OCI-LY1 (cell line): ENCODE measurements around the gene VPS39.

Source experiments
- H2AFZ ChIP-seq: fragments of 200-600 bp; sonication (generic), shearing (Covaris generic); 2 replicates; pipeline ENCODE4 v1.6.0; 2014; ENCODE audit warnings: antibody characterized with exemption, mild to moderate bottlenecking, low read length
- H3F3A ChIP-seq: fragments of 200-600 bp; sonication (generic), shearing (Covaris generic); 2 replicates; pipeline ENCODE4 v1.6.0; 2014; ENCODE audit warnings: mild to moderate bottlenecking, antibody characterized with exemption, low read length, moderate library complexity; ENCODE audit not compliant: insufficient read depth
- H3K27ac ChIP-seq: fragments of 200-600 bp; sonication (generic); 2 replicates; pipeline ENCODE4 v1.5.1; 2014; ENCODE audit warnings: low read length, mixed run types, mild to moderate bottlenecking, low read depth; ENCODE audit not compliant: poor library complexity, severe bottlenecking
- H3K27me3 ChIP-seq: fragments of 200-600 bp; sonication (generic); 2 replicates; pipeline ENCODE4 v1.6.0; 2014; ENCODE audit warnings: antibody characterized with exemption, mild to moderate bottlenecking, low read length, moderate library complexity; ENCODE audit not compliant: insufficient read depth
- H3K36me3 ChIP-seq: fragments of 200-600 bp; sonication (generic); 2 replicates; pipeline ENCODE4 v1.6.1; 2014; ENCODE audit warnings: mild to moderate bottlenecking, antibody characterized with exemption, low read length, moderate library complexity, mixed read lengths; ENCODE audit not compliant: insufficient read depth
- H3K4me1 ChIP-seq: fragments of 200-600 bp; sonication (generic); 2 replicates; pipeline ENCODE4 v1.5.1; 2014; ENCODE audit warnings: mild to moderate bottlenecking, low read length, moderate library complexity; ENCODE audit not compliant: insufficient read depth, severe bottlenecking
- H3K4me2 ChIP-seq: fragments of 200-600 bp; sonication (generic), shearing (Covaris generic); 2 replicates; pipeline ENCODE4 v1.6.1; 2014; ENCODE audit warnings: low read length
- H3K4me3 ChIP-seq: fragments of 200-600 bp; sonication (generic); 2 replicates; pipeline ENCODE4 v1.5.1; 2014; ENCODE audit warnings: low read length, low read depth, mild to moderate bottlenecking, mixed read lengths; ENCODE audit not compliant: poor library complexity, severe bottlenecking
- H3K79me2 ChIP-seq: fragments of 200-600 bp; shearing (Covaris generic); 2 replicates; pipeline ENCODE4 v1.6.1; 2016; ENCODE audit warnings: mixed run types, low read length, mixed read lengths; ENCODE audit not compliant: insufficient read depth
- H3K9ac ChIP-seq: fragments of 200-600 bp; sonication (generic), shearing (Covaris generic); 2 replicates; pipeline ENCODE4 v1.6.1; 2014; ENCODE audit warnings: mild to moderate bottlenecking, low read length, mixed read lengths
- H3K9me2 ChIP-seq: fragments of 200-600 bp; sonication (generic), shearing (Covaris generic); 2 replicates; pipeline ENCODE4 v1.6.1; 2014; ENCODE audit warnings: low read depth, mild to moderate bottlenecking, low read length, mixed read lengths
- H3K9me3 ChIP-seq: fragments of 200-600 bp; shearing (Covaris generic); 2 replicates; pipeline ENCODE4 v1.6.1; 2014; ENCODE audit warnings: low read length, mixed read lengths
- H4K20me1 ChIP-seq: fragments of 200-600 bp; sonication (generic), shearing (Covaris generic); 2 replicates; pipeline ENCODE4 v1.6.0; 2016; ENCODE audit warnings: mild to moderate bottlenecking, low read length; ENCODE audit not compliant: insufficient read depth
- CTCF ChIP-seq: fragments of 200-600 bp; sonication (generic), shearing (Covaris generic); IDR thresholded peaks from 2 replicates; pipeline ENCODE4 v1.5.1; 2017; ENCODE audit warnings: mild to moderate bottlenecking, antibody characterized with exemption, low read length, moderate library complexity, mixed read lengths
- EZH2 ChIP-seq: fragments of 200-600 bp; sonication (generic), shearing (Covaris generic); IDR thresholded peaks from 2 replicates; pipeline ENCODE4 v1.8.0; 2017; ENCODE audit warnings: borderline replicate concordance, mixed run types, mild to moderate bottlenecking, antibody characterized with exemption, low read length, moderate library complexity, mixed read lengths

The VPS39 gene

GRCh38 chr15:42166225-42166940, 41.7 kb downstream of the VPS39 start:
- H3K79me2 ChIP-seq = no peaks in the 10 kb centered on the region
- H3K9ac ChIP-seq = no peak overlapping the region
- peaks cover 97% of the 10 kb centered on the region for H3K36me3 ChIP-seq
- no peaks in the 10 kb centered on the region for H3K9me3 ChIP-seq
- H3K4me3 ChIP-seq = no peak overlapping the region
- H2AFZ ChIP-seq = no peak overlapping the region
- H3F3A ChIP-seq = no peaks in the 10 kb centered on the region
- TF ChIP-seq EZH2 (no peak), CTCF (no peak)
- no peak overlapping the region for H3K27ac ChIP-seq
- no peaks in the 10 kb centered on the region for H3K27me3 ChIP-seq
- H3K4me2 ChIP-seq = no peak overlapping the region
- H3K9me2 ChIP-seq = no peaks in the 10 kb centered on the region
- no peaks in the 10 kb centered on the region for H3K4me1 ChIP-seq
- no peaks in the 10 kb centered on the region for H4K20me1 ChIP-seq

- Histone ChIP-seq H3K9ac (no peak overlapping the region), H4K20me1 (no peaks in the 10 kb centered on the region), H3K4me1 (no peaks in the 10 kb centered on the region), H3K79me2 (no peaks in the 10 kb centered on the region), H3K9me3 (no peaks in the 10 kb centered on the region), H2AFZ (no peak overlapping the region), H3K4me3 (no peak overlapping the region), H3K4me2 (no peak overlapping the region), H3K27me3 (no peaks in the 10 kb centered on the region), H3K27ac (no peak overlapping the region), H3K9me2 (no peaks in the 10 kb centered on the region), H3K36me3 (peaks cover 98% of the 10 kb centered on the region), H3F3A (no peaks in the 10 kb centered on the region)
- TF ChIP-seq EZH2 (no peak), CTCF (no peak)
Measured at GRCh38 chr15:42165106-42165505, 43.0 kb downstream of the VPS39 start.

- H3F3A ChIP-seq = no peaks in the 10 kb centered on the region
- no peaks in the 10 kb centered on the region for H3K27me3 ChIP-seq
- H3K9me3 ChIP-seq = no peaks in the 10 kb centered on the region
- H2AFZ ChIP-seq = no peak overlapping the region
- H3K4me1 ChIP-seq = no peaks in the 10 kb centered on the region
- H4K20me1 ChIP-seq = no peaks in the 10 kb centered on the region
- no peak overlapping the region for H3K4me2 ChIP-seq
- no peak overlapping the region for H3K4me3 ChIP-seq
- H3K9ac ChIP-seq = no peak overlapping the region
- H3K36me3 ChIP-seq = peaks cover 98% of the 10 kb centered on the region
- no peak overlapping the region for H3K27ac ChIP-seq
- TF ChIP-seq CTCF (no peak), EZH2 (no peak)
- H3K79me2 ChIP-seq = no peaks in the 10 kb centered on the region
- no peaks in the 10 kb centered on the region for H3K9me2 ChIP-seq
Measured at GRCh38 chr15:42163947-42164550, 44.1 kb downstream of the VPS39 start.
